ENCODE measurements around the gene IL23A. TPM values are rescaled to one million over a fixed set of nuclear protein-coding genes. Genes with fewer than 3 reads are reported as not detected.

The IL23A gene
- total RNA-seq, 6 donors from 2014 or later = 0.81 to 1.1 TPM; not detected in 4

GRCh38 chr12:56389412-56389811 is 50.7 kb downstream of the IL23A start:
- H3K27me3 ChIP-seq = no peaks in the 10 kb centered on the region
- DNase-seq (no peak), ATAC-seq (ENCODE audit: low FRiP score in 2 of 2) (no peak)
- WGBS, 2 donors = 72 to 76% methylated on average over 5 of the region's 5 CpGs
- no peaks in the 10 kb centered on the region for H3K4me1 ChIP-seq
- no peak overlapping the region for H3K4me3 ChIP-seq
- no peaks in the 10 kb centered on the region for H3K36me3 ChIP-seq
- TF ChIP-seq EP300 (IDR thresholded peaks at IDR 0.05) = no peak
- no peak for TF ChIP-seq POLR2A (IDR thresholded peaks at IDR 0.05)
- TF ChIP-seq POLR2AphosphoS5 (IDR thresholded peaks at IDR 0.05) = no peak
- no peak for TF ChIP-seq CTCF (IDR thresholded peaks at IDR 0.05)
- H3K27ac ChIP-seq = no peak overlapping the region
- no peaks in the 10 kb centered on the region for H3K9me3 ChIP-seq

Small RNA genes within 50 kb of the gene (small RNA-seq; reads per million reads assigned to genes)
- 0 reads per million in 4 donors for gene RNU7-40P

Other genes with a start within 250 kb of the IL23A start
- 100 to 1,000 TPM in 1 of 6 donors, 10 to 100 TPM in 5; 36.7 to 103 (median 70.7) TPM for gene PA2G4, start 234.3 kb upstream of the IL23A start, total RNA-seq
- 1,000 to 10,000 TPM; 1,377 to 3,349 (median 3,110) TPM for gene RPL41, start 222.3 kb upstream of the IL23A start, total RNA-seq
- gene ZC3H10, start 220.6 kb upstream of the IL23A start, total RNA-seq = 10 to 100 TPM in 2 of 6 donors, 1 to 10 TPM in 4; 2.1 to 22.0 (median 6.4) TPM
- gene ESYT1, start 210.6 kb upstream of the IL23A start, total RNA-seq = 100 to 1,000 TPM in 5 of 6 donors, 10 to 100 TPM in 1; 73.9 to 132 (median 112) TPM
- gene MYL6B, start 186.3 kb upstream of the IL23A start, total RNA-seq = 10 to 100 TPM; 10.5 to 38.4 (median 29.1) TPM
- gene MYL6, start 180.5 kb upstream of the IL23A start, total RNA-seq = 1,000 to 10,000 TPM in 5 of 6 donors, 100 to 1,000 TPM in 1; 665 to 1,935 (median 1,528) TPM
- gene SMARCC2, start 149.4 kb upstream of the IL23A start, total RNA-seq = 100 to 1,000 TPM in 2 of 6 donors, 10 to 100 TPM in 4; 71.4 to 258 (median 93.9) TPM
- gene RNF41, start 117.0 kb upstream of the IL23A start, total RNA-seq = 10 to 100 TPM; 38.8 to 94.3 (median 62.1) TPM
- gene NABP2, start 114.5 kb upstream of the IL23A start, total RNA-seq = 10 to 100 TPM in 4 of 6 donors, 1 to 10 TPM in 2; 4.2 to 23.1 (median 17.6) TPM
- 1 to 10 TPM in 2 of 6 donors, under 1 TPM in 1, not detected in 3; 0.37 to 1.2 (median 1.1) TPM for gene SLC39A5, start 108.8 kb upstream of the IL23A start, total RNA-seq
- gene ANKRD52, start 80.5 kb upstream of the IL23A start, total RNA-seq = 10 to 100 TPM; 17.6 to 48.2 (median 28.8) TPM
- 10 to 100 TPM; 12.8 to 26.3 (median 17.5) TPM for gene COQ10A, start 71.9 kb upstream of the IL23A start, total RNA-seq
- 100 to 1,000 TPM in 5 of 6 donors, 10 to 100 TPM in 1; 99.9 to 201 (median 151) TPM for gene CS, start 38.6 kb upstream of the IL23A start, total RNA-seq
- 100 to 1,000 TPM in 1 of 6 donors, 10 to 100 TPM in 5; 50.3 to 105 (median 61.4) TPM for gene CNPY2, start 22.9 kb upstream of the IL23A start, total RNA-seq
- 100 to 1,000 TPM in 1 of 6 donors, 10 to 100 TPM in 5; 19.5 to 227 (median 74.4) TPM for gene PAN2, start 4.9 kb upstream of the IL23A start, total RNA-seq
- gene STAT2, start 21.2 kb downstream of the IL23A start, total RNA-seq = 100 to 1,000 TPM in 5 of 6 donors, 10 to 100 TPM in 1; 96.1 to 553 (median 178) TPM
- under 1 TPM in 1 of 6 donors, not detected in 5; 0.20 TPM for gene APOF, start 24.0 kb downstream of the IL23A start, total RNA-seq
- 10 to 100 TPM in 2 of 6 donors, 1 to 10 TPM in 4; 5.6 to 14.7 (median 9.5) TPM for gene TIMELESS, start 110.5 kb downstream of the IL23A start, total RNA-seq
- not detected for gene MIP, start 115.8 kb downstream of the IL23A start, total RNA-seq
- gene SPRYD4, start 129.7 kb downstream of the IL23A start, total RNA-seq = 1 to 10 TPM; 1.8 to 3.3 (median 3.0) TPM
- gene GLS2, start 149.3 kb downstream of the IL23A start, total RNA-seq = 10 to 100 TPM in 1 of 6 donors, 1 to 10 TPM in 5; 2.0 to 11.6 (median 5.0) TPM
- 100 to 1,000 TPM in 1 of 6 donors, 10 to 100 TPM in 5; 43.0 to 113 (median 78.4) TPM for gene RBMS2, start 182.9 kb downstream of the IL23A start, total RNA-seq